Astrocyte of the spinal cord (primary cell): ENCODE results near the gene NKX2-8.

ENCODE experiments used
- DNase-seq: peaks from one replicate; pipeline ENCODE4 v3.0.0; 2011; ENCODE audit warnings: low read depth, low spot score
- H3K4me3 ChIP-seq: 2 replicates; pipeline ENCODE4 v1.5.1; 2011; ENCODE audit warnings: low read depth, mild to moderate bottlenecking, low read length, moderate library complexity
- CTCF ChIP-seq: IDR thresholded peaks from 2 replicates; pipeline ENCODE4 v1.5.1; 2012; ENCODE audit warnings: low read depth, mild to moderate bottlenecking, low read length, inconsistent platforms
- in situ Hi-C: cut with HindIII; loops from 2 replicates; pipeline ENCODE4 v1.10.0; 2017; ENCODE audit warnings: low sequenced_read_pairs

Gene NKX2-8

GRCh38 chr14:36580856-36581831, 1.3 kb downstream of the NKX2-8 start:
- peak; percentile 38 for DNase-seq
- in situ Hi-C loops = no loop called here
- TF ChIP-seq CTCF = no peak
- peak overlapping the region; percentile 19 for H3K4me3 ChIP-seq

- no peak overlapping the region for H3K4me3 ChIP-seq
- DNase-seq = no peak
- in situ Hi-C loops = no loop called here
- no peak for TF ChIP-seq CTCF
These were observed 2.1 kb downstream of the NKX2-8 start for GRCh38 chr14:36580141-36580855.

GRCh38 chr14:36579573-36580140, 2.8 kb downstream of the NKX2-8 start:
- TF ChIP-seq CTCF = no peak
- no peak for DNase-seq
- in situ Hi-C loops = no loop called here
- no peak overlapping the region for H3K4me3 ChIP-seq

- in situ Hi-C loops = no loop called here
- no peak for TF ChIP-seq CTCF
- DNase-seq = no peak
- no peak overlapping the region for H3K4me3 ChIP-seq
These were observed 3.3 kb downstream of the NKX2-8 start for GRCh38 chr14:36579001-36579555.

- no peak overlapping the region for H3K4me3 ChIP-seq
- in situ Hi-C loops = no loop called here
- no peak for DNase-seq
- no peak for TF ChIP-seq CTCF
These were observed 12.3 kb downstream of the NKX2-8 start for GRCh38 chr14:36570065-36570464.

GRCh38 chr14:36556811-36557433, 25.5 kb downstream of the NKX2-8 start:
- peak; percentile 88 for TF ChIP-seq CTCF
- in situ Hi-C loops = no loop called here
- DNase-seq = peak; percentile 15
- no peak overlapping the region for H3K4me3 ChIP-seq
